Subcutaneous adipose tissue (tissue), 4 donors: ENCODE measurements around the gene FANCM. TPM values are rescaled to one million over a fixed set of nuclear protein-coding genes. Genes with fewer than 3 reads are reported as not detected.

ENCODE experiments used
- CTCF ChIP-seq: fragments of 450-650 bp; IDR thresholded peaks from one replicate; pipeline ENCODE4 v1.5.1; 2016; ENCODE audit warnings: low read depth, mild to moderate bottlenecking, control low read depth, antibody characterized with exemption, moderate library complexity
- total RNA-seq, 4 donors: library from RNA; depleted of rRNA; stranded (reverse); fragments of >200 nt; gene quantifications; one replicate each; pipeline ENCODE4 v1.1.0, GENCODE V29; 2016

FANCM gene
- total RNA-seq, 4 donors from 2014 or later, result 5.3 to 11.0 (median 8.4) TPM

- no peak for TF ChIP-seq CTCF
These were observed 6.6 kb upstream of the FANCM start for GRCh38 chr14:45128963-45129629.

- no peak for TF ChIP-seq CTCF
These were observed 2.1 kb upstream of the FANCM start for GRCh38 chr14:45133683-45134050.

- TF ChIP-seq CTCF, result no peak
These were observed 1.4 kb upstream of the FANCM start, which contains the start of gene FKBP3 for GRCh38 chr14:45134051-45134958. Gene FKBP3, minus strand, starts transcription at chr14:45134481. Its CDS starts 25 bp downstream, at chr14:45134456.

- TF ChIP-seq CTCF, result no peak
These were observed 574 bp upstream of the FANCM start for GRCh38 chr14:45135156-45135555.

GRCh38 chr14:45136399-45136798, 669 bp downstream of the FANCM start:
- TF ChIP-seq CTCF, result no peak

- no peak for TF ChIP-seq CTCF
These were observed 5.0 kb downstream of the FANCM start for GRCh38 chr14:45140661-45141187.

- TF ChIP-seq CTCF, result no peak
These were observed 8.9 kb downstream of the FANCM start for GRCh38 chr14:45144658-45145057.
